ENCODE data around the gene LAMB1.
"Not testable (repeated sequence)": the region's sequence is repeated elsewhere in the genome, so short reads cannot be mapped to it uniquely, and the experiment has no call there.

The LAMB1 gene

DNA sequence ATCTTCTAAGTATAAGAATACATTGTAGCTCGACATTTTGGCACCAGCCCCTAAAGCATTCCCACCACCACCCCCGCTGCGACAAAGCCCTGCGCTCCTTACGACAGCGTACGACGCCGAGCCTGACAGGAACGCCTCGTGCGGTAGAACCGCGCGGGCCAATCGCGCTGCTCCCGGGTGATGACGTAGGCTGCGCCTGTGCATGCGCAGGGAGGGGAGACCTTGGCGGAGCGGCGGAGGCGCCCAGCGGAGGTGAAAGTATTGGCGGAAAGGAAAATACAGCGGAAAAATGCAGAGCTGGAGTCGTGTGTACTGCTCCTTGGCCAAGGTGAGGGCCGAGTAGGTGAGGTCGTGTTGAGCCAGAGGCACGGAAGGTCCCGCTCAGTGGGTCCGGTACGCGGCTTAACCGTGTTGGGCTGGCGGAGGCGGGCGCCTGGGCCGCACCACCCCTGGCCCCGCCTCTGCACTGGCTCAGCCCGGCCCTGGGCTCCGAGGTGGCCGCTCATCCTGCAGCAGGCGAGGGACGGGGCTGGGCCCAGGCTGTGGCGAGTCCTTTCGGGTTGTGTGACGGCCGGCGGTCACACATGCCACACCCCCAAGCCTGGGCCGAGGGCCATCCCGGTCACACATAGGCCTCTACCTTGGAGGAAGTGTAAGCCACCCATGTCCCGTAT lies 111.9 kb downstream of the LAMB1 start, which contains the start of gene DLD:
TSS of gene DLD (plus strand) at position 222 of the 674 bp plus-strand sequence. CDS start at position 290, 68 bp downstream.
- Histone ChIP-seq H3K9ac (ENCODE audit: low read length) (peak within 1 kb of the TSS; percentile 80), H3K4me2 (ENCODE audit: low read depth, low read length, poor library complexity, severe bottlenecking) (peak within 1 kb of the TSS; percentile 92), H2AFZ (ENCODE audit: low read depth, low read length, severe bottlenecking) (peak within 1 kb of the TSS; percentile 96), H3K79me2 (ENCODE audit: insufficient read depth, low read length) (peaks cover 50% of the 10 kb centered on the region), H3K9me2 (replicated peaks; ENCODE audit: insufficient read depth, low read length) (no peaks in the 10 kb centered on the region), H3F3A (ENCODE audit: insufficient read depth) (0 out of 2 replicates have a peak, but pooled peaks cover 4% of the 10 kb centered on the region), H3K36me3 (ENCODE audit: low read length) (peaks cover 17% of the 10 kb centered on the region; the same call in 1 of the 2 replicates), H3K27me3 (ENCODE audit: low read length) (no peaks in the 10 kb centered on the region), H3K4me3 (ENCODE audit: insufficient read depth, low read length, poor library complexity, severe bottlenecking) (peak within 1 kb of the TSS; percentile 82), H3K9me3 (ENCODE audit: insufficient read depth, low read length) (no peaks in the 10 kb centered on the region), H3K27ac (ENCODE audit: low read depth, low read length) (peak within 1 kb of the TSS; percentile 51), H4K20me1 (ENCODE audit: low read depth, low read length) (0 out of 2 replicates have a peak, but pooled peaks cover 3% of the 10 kb centered on the region)
- no peak for TF ChIP-seq CTCF (IDR thresholded peaks at IDR 0.05; ENCODE audit: insufficient read depth, low read length, poor library complexity, severe bottlenecking)
- no peak for TF ChIP-seq EZH2phosphoT487 (conservative IDR thresholded peaks at IDR 0.05; ENCODE audit: low read length)

GRCh38 chr7:107890493-107890961 lies 112.4 kb downstream of the LAMB1 start:
- H3K36me3 ChIP-seq (ENCODE audit: low read length), result peaks cover 13% of the 10 kb centered on the region; the same call in 1 of the 2 replicates
- peak overlapping the region; percentile 44 for H3K27ac ChIP-seq (ENCODE audit: low read depth, low read length)
- no peaks in the 10 kb centered on the region for H3K9me3 ChIP-seq (ENCODE audit: insufficient read depth, low read length)
- TF ChIP-seq CTCF (IDR thresholded peaks at IDR 0.05; ENCODE audit: insufficient read depth, low read length, poor library complexity, severe bottlenecking) (no peak), EZH2phosphoT487 (conservative IDR thresholded peaks at IDR 0.05; ENCODE audit: low read length) (no peak)
- peak overlapping the region; percentile 96 for H2AFZ ChIP-seq (ENCODE audit: low read depth, low read length, severe bottlenecking)
- H4K20me1 ChIP-seq (ENCODE audit: low read depth, low read length), result 0 out of 2 replicates have a peak, but pooled peaks cover 3% of the 10 kb centered on the region
- peak overlapping the region; percentile 92 for H3K4me2 ChIP-seq (ENCODE audit: low read depth, low read length, poor library complexity, severe bottlenecking)
- no peaks in the 10 kb centered on the region for H3K9me2 ChIP-seq (replicated peaks; ENCODE audit: insufficient read depth, low read length)
- H3K4me3 ChIP-seq (ENCODE audit: insufficient read depth, low read length, poor library complexity, severe bottlenecking), result peak overlapping the region; percentile 82
- 0 out of 2 replicates have a peak, but pooled peaks cover 4% of the 10 kb centered on the region for H3F3A ChIP-seq (ENCODE audit: insufficient read depth)
- peaks cover 44% of the 10 kb centered on the region for H3K79me2 ChIP-seq (ENCODE audit: insufficient read depth, low read length)
- no peaks in the 10 kb centered on the region for H3K27me3 ChIP-seq (ENCODE audit: low read length)
- H3K9ac ChIP-seq (ENCODE audit: low read length), result peak overlapping the region; percentile 80

GRCh38 chr7:107889992-107890391 lies 113.0 kb downstream of the LAMB1 start:
- Histone ChIP-seq H3K79me2 (ENCODE audit: insufficient read depth, low read length) (peaks cover 39% of the 10 kb centered on the region), H3K9me2 (replicated peaks; ENCODE audit: insufficient read depth, low read length) (no peaks in the 10 kb centered on the region), H3K4me2 (ENCODE audit: low read depth, low read length, poor library complexity, severe bottlenecking) (peak overlapping the region; percentile 92), H3K27me3 (ENCODE audit: low read length) (no peaks in the 10 kb centered on the region), H3K9ac (ENCODE audit: low read length) (peak overlapping the region; percentile 80), H3F3A (ENCODE audit: insufficient read depth) (0 out of 2 replicates have a peak, but pooled peaks cover 4% of the 10 kb centered on the region), H2AFZ (ENCODE audit: low read depth, low read length, severe bottlenecking) (peak overlapping the region; percentile 96), H3K9me3 (ENCODE audit: insufficient read depth, low read length) (no peaks in the 10 kb centered on the region), H3K36me3 (ENCODE audit: low read length) (peaks cover 13% of the 10 kb centered on the region; the same call in 1 of the 2 replicates), H3K4me3 (ENCODE audit: insufficient read depth, low read length, poor library complexity, severe bottlenecking) (peak overlapping the region; percentile 82), H4K20me1 (ENCODE audit: low read depth, low read length) (0 out of 2 replicates have a peak, but pooled peaks cover 3% of the 10 kb centered on the region), H3K27ac (ENCODE audit: low read depth, low read length) (0 out of 2 replicates have a peak overlapping the region, but pooled peaks have one; percentile 44)
- no peak for TF ChIP-seq EZH2phosphoT487 (conservative IDR thresholded peaks at IDR 0.05; ENCODE audit: low read length)

DNA sequence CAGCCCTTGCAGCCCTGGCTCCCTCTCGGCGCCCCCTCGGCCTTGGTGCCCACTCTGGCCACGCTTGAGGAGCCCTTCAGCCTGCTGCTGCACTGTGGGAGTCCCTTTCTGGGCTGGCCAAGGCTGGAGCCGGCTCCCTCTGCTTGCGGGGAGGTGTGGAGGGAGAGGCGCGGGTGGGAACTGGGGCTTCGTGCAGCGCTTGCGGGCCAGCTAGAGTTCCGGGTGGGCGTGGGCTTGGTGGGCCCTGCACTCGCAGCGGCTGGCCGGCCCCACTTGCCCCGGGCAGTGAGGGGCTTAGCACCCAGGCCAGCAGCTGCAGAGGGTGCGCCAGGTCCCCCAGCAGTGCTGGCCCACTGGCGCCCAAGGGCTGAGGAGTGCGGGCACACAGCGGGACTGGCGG lies 115.1 kb downstream of the LAMB1 start:
- not testable (repeated sequence) for H3K27ac ChIP-seq (ENCODE audit: low read depth, low read length); H3K9me2 ChIP-seq (replicated peaks; ENCODE audit: insufficient read depth, low read length); H3K9ac ChIP-seq (ENCODE audit: low read length); H3K4me2 ChIP-seq (ENCODE audit: low read depth, low read length, poor library complexity, severe bottlenecking); H3K27me3 ChIP-seq (ENCODE audit: low read length); H3K9me3 ChIP-seq (ENCODE audit: insufficient read depth, low read length); H4K20me1 ChIP-seq (ENCODE audit: low read depth, low read length); H2AFZ ChIP-seq (ENCODE audit: low read depth, low read length, severe bottlenecking); H3K36me3 ChIP-seq (ENCODE audit: low read length); H3K4me3 ChIP-seq (ENCODE audit: insufficient read depth, low read length, poor library complexity, severe bottlenecking); H3F3A ChIP-seq (ENCODE audit: insufficient read depth)
- H3K79me2 ChIP-seq (ENCODE audit: insufficient read depth, low read length), result peaks cover 17% of the 10 kb centered on the region
